Endothelial cell of umbilical vein (primary cell): Measurements from ENCODE around the gene RPL23. TPM values are rescaled to one million over a fixed set of nuclear protein-coding genes. Genes with fewer than 3 reads are reported as not detected.

ENCODE experiments used
- BruUV-seq: library from RNA; stranded (reverse); fragments of 400-500 nt; replicated peaks from 2 replicates; lab custom pipeline; 2021; lab: Mats Ljungman, UMichigan
- CTCF ChIA-PET: fragments of 300-600, 350-600 bp; sonication (Branson Sonifier 250); formaldehyde crosslinking; loops from one replicate; lab custom pipeline; 2021; ENCODE audit warnings: antibody characterized with exemption, inconsistent platforms; lab: Charles Lee
- POLR2A ChIA-PET: fragments of 300-600, 350-600 bp; sonication (Branson Sonifier 250); formaldehyde crosslinking; loops from one replicate; lab custom pipeline; 2021; ENCODE audit warnings: antibody characterized with exemption, inconsistent platforms; lab: Charles Lee
- DNase-seq: peaks from one replicate; pipeline ENCODE4 v3.0.0-alpha.2; 2011; ENCODE audit warnings: low read depth, low spot score
- FAIRE-seq: peaks from 2 replicates; lab custom pipeline; 2011; peaks lifted over from hg19 to GRCh38; lab: Jason Lieb, UNC
- H2AFZ ChIP-seq: 2 replicates; pipeline ENCODE4 v1.6.0; 2012; ENCODE audit warnings: low read depth, low read length, control low read depth, inconsistent platforms
- H3K27ac ChIP-seq: 2 replicates; pipeline ENCODE4 v1.5.1; 2011; ENCODE audit warnings: low read depth, mild to moderate bottlenecking, control low read depth, low read length, moderate library complexity; ENCODE audit not compliant: insufficient read depth
- H3K27me3 ChIP-seq, 2 experiments: 2 replicates each; pipeline versions ENCODE4 v1.6.0 to v1.6.1; 2011; ENCODE audit warnings: low read length in 2 of 2, mixed read lengths in 1 of 2; ENCODE audit not compliant: control insufficient read depth in 2 of 2, insufficient read depth in 2 of 2
- H3K36me3 ChIP-seq, 2 experiments: 2 replicates in 1 of 2; 3 replicates in 1 of 2; pipeline ENCODE4 v1.5.1; 2011; ENCODE audit warnings: low read length in 2 of 2, mild to moderate bottlenecking in 1 of 2, moderate library complexity in 1 of 2; ENCODE audit not compliant: control insufficient read depth in 2 of 2, insufficient read depth in 2 of 2; ENCODE audit errors: extremely low read depth in 1 of 2
- H3K4me1 ChIP-seq: 3 replicates; pipeline ENCODE4 v1.5.1; 2011; ENCODE audit warnings: mild to moderate bottlenecking, low read length; ENCODE audit not compliant: control insufficient read depth, insufficient read depth; ENCODE audit errors: extremely low read depth
- H3K4me2 ChIP-seq: 2 replicates; pipeline ENCODE4 v1.6.1; 2011; ENCODE audit warnings: low read length, control low read depth, mixed read lengths; ENCODE audit not compliant: insufficient read depth
- H3K4me3 ChIP-seq, 3 experiments: fragments of 200-600 bp in 1 of 3; sonication (generic), shearing (Covaris generic) in 1 of 3; replicated peaks in 1 of 3; 2 replicates each; pipeline ENCODE4 v1.5.1; 2011 to 2016; ENCODE audit warnings: control low read depth in 3 of 3, low read length in 3 of 3, mild to moderate bottlenecking in 2 of 3, inconsistent platforms in 1 of 3, low read depth in 1 of 3, moderate library complexity in 1 of 3; ENCODE audit not compliant: insufficient read depth in 1 of 3
- H3K79me2 ChIP-seq: 2 replicates; pipeline ENCODE4 v1.6.0; 2012; ENCODE audit warnings: low read length, inconsistent platforms; ENCODE audit not compliant: control insufficient read depth, insufficient read depth
- H3K9ac ChIP-seq: replicated peaks from 2 replicates; pipeline ENCODE3; 2011; ENCODE audit warnings: low read length, control low read depth; ENCODE audit not compliant: insufficient read depth; ENCODE audit errors: extremely low read depth
- H3K9me1 ChIP-seq: replicated peaks from 3 replicates; pipeline ENCODE4 v1.6.0; 2011; ENCODE audit warnings: mild to moderate bottlenecking, low read length; ENCODE audit not compliant: control insufficient read depth, insufficient read depth; ENCODE audit errors: extremely low read depth
- H3K9me3 ChIP-seq: replicated peaks from 2 replicates; pipeline ENCODE4 v1.5.1; 2012; ENCODE audit warnings: low read length, inconsistent platforms; ENCODE audit not compliant: control insufficient read depth, insufficient read depth
- H4K20me1 ChIP-seq: replicated peaks from 2 replicates; pipeline ENCODE3; 2011; ENCODE audit warnings: mild to moderate bottlenecking, low read length; ENCODE audit not compliant: control insufficient read depth, insufficient read depth; ENCODE audit errors: extremely low read depth
- CTCF ChIP-seq, 2 donors: IDR thresholded peaks; 1 replicate in 1 of 2; 2 replicates in 1 of 2; pipeline ENCODE4 v1.5.1; 2011; ENCODE audit warnings: low read length in 2 of 2, mild to moderate bottlenecking in 2 of 2, moderate library complexity in 2 of 2, control low read depth in 1 of 2, inconsistent platforms in 1 of 2, low read depth in 1 of 2; ENCODE audit not compliant: insufficient read depth in 1 of 2; ENCODE audit errors: extremely low read depth in 1 of 2
- EZH2 ChIP-seq: IDR thresholded peaks from 2 replicates; pipeline ENCODE4 v1.6.1; 2012; ENCODE audit warnings: borderline replicate concordance, low read depth, mild to moderate bottlenecking, moderate library complexity, low read length, inconsistent platforms; ENCODE audit not compliant: severe bottlenecking
- FOS ChIP-seq: IDR thresholded peaks from 2 replicates; pipeline ENCODE4 v1.6.1; 2011; ENCODE audit warnings: mild to moderate bottlenecking, low read length, moderate library complexity, borderline replicate concordance; ENCODE audit not compliant: insufficient read depth
- GATA2 ChIP-seq: IDR thresholded peaks from 2 replicates; pipeline ENCODE4 v1.7.0; 2011; ENCODE audit warnings: low read depth, mild to moderate bottlenecking, moderate library complexity, mixed read lengths, low read length; ENCODE audit not compliant: insufficient read length, insufficient read depth
- JUN ChIP-seq: IDR thresholded peaks from 2 replicates; pipeline ENCODE4 v1.6.1; 2011; ENCODE audit warnings: borderline replicate concordance, low read depth; ENCODE audit not compliant: insufficient read length, insufficient read depth
- MYC ChIP-seq: IDR thresholded peaks from one replicate; pipeline ENCODE4 v1.6.1; 2011; ENCODE audit warnings: mild to moderate bottlenecking, low read depth, low read length
- POLR2A ChIP-seq: IDR thresholded peaks from 2 replicates; pipeline ENCODE4 v1.6.1; 2012; ENCODE audit warnings: low read depth, mild to moderate bottlenecking, control low read depth, low read length
- POLR2AphosphoS5 ChIP-seq: IDR thresholded peaks from 2 replicates; pipeline ENCODE4 v1.6.1; 2012; ENCODE audit warnings: low read depth, mild to moderate bottlenecking, control low read depth, low read length, moderate library complexity; ENCODE audit not compliant: insufficient read depth
- dilution Hi-C: fragments of 300-500 bp; cut with MboI; formaldehyde crosslinking; loops from one replicate; pipeline ENCODE4 v1.15.0; 2019; ENCODE audit warnings: low sequenced_read_pairs; ENCODE audit not compliant: extremely low pct_ligation_motif_present
- intact Hi-C: fragments of 100-400 bp; cut with micrococcal nuclease; formaldehyde crosslinking; loops from one replicate; pipeline ENCODE4 v1.10.0; 2022
- polyA plus RNA-seq, 4 experiments: library from polyadenylated mRNA; depleted of rRNA in 3 of 4; stranded (reverse) in 3 of 4; unstranded in 1 of 4; fragments of >200 nt; gene quantifications; 2 replicates each; pipeline versions ENCODE4 v1.2.1 to v1.2.3, GENCODE V29; 2011 to 2012; ENCODE audit warnings: missing spikeins in 1 of 4
- total RNA-seq: library from RNA; stranded (reverse); gene quantifications from 2 replicates; pipeline ENCODE4 v1.2.3, GENCODE V29; 2021
- TF ChIP-seq, protein P1 (sequence below): IDR thresholded peaks from 2 replicates; pipeline ENCODE4 v1.6.1; 2011; ENCODE audit not compliant: insufficient read depth, insufficient read length

Gene RPL23
- total and polyA plus RNA-seq, 2 donors (not counting 3 experiments of a cell fraction or from before 2014, with no cell fraction given): 1,292 to 1,847 TPM

DNA sequence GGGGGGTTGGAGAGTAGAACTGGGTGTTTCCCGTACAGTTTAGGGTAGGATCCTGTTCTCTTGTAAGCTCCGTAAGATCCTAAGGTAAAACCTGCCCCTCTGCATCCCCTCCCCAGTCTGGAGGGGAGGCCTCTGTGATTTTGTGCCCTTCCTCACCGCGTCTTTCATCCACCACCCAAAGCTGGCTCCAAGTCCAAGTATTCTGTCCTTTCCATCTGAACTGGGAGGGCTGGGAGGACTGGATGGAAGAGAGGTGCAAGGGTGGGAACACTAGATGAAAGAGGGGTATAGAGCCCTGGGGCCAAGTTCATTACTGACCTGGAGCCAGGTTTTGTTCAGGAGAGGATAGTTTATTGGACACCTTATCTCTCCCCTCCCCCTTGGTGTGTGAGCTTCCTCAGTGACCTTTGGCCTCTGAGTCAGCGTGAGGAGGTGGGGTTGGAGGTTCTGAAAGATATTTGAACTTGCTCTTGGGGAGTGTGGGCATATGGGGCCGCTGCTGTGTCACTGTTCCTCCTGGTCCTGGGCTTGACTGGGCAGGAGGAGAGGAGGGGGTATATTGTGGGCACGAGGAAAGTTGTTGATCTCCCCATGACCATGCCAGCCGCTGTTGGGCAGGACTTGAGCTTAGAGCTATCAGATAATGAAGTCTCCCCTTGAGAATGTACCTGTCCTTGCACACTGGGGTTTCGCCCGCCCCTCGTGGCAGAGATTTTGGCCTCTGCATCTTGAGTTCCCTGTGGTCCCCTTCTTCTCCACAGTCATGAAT, 17.9 kb upstream of the RPL23 start:
- H3K9me3 ChIP-seq: no peaks in the 10 kb centered on the region
- peaks cover 60% of the 10 kb centered on the region for H3K79me2 ChIP-seq
- peak overlapping the region; percentile 26 for H3K27ac ChIP-seq
- H3K9ac ChIP-seq: peak overlapping the region; percentile 67
- peaks cover 6% of the 10 kb centered on the region for H4K20me1 ChIP-seq
- no peaks in the 10 kb centered on the region for H3K9me1 ChIP-seq
- FAIRE-seq: peak; percentile 90
- ChIA-PET POLR2A (interaction anchor here (1.1 to 2.0 kb wide), 5 partner anchors 9 to 282 kb away, joined by 3 to 8 read pairs (median 6); partner anchors contain the start of genes FBXO47 and RPL23), CTCF (interaction anchor here (0.7 to 4.7 kb wide), 19 partner anchors 8 to 373 kb away, joined by 3 to 37 read pairs (median 4); no protein-coding TSS in a partner anchor)
- H3K36me3 ChIP-seq: peaks cover 0 to 3% of the 10 kb centered on the region in 2 experiments
- peak overlapping the region; percentile 79 for H3K4me2 ChIP-seq
- intact Hi-C loops: loop anchor here (1.0 to 5.0 kb wide), 5 partner anchors 9 to 282 kb away; no protein-coding TSS in a partner anchor
- H3K4me3 ChIP-seq: peak overlapping the region; percentile 81 to 93 (median 88)
- peaks cover 38% of the 10 kb centered on the region for H3K4me1 ChIP-seq
- TF ChIP-seq EZH2 (no peak), POLR2AphosphoS5 (peak; percentile 72), JUN (peak; percentile 49), FOS (peak; percentile 90), CTCF (IDR thresholded peaks at IDR 0.05; ENCODE audit: extremely low read depth in 1 of 2, insufficient read depth in 1 of 2, low read depth in 1 of 2, low read length in 2 of 2) (peak; percentile 4 to 16), MYC (no peak), POLR2A (peak; percentile 48), GATA2 (peak; percentile 35)
- TF ChIP-seq, protein P1, sequence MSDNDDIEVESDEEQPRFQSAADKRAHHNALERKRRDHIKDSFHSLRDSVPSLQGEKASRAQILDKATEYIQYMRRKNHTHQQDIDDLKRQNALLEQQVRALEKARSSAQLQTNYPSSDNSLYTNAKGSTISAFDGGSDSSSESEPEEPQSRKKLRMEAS: no peak
- no TSS peak for BruUV-seq
- no peak overlapping the region for H2AFZ ChIP-seq
- dilution Hi-C loops: no loop called here
- H3K27me3 ChIP-seq: no peaks in the 10 kb centered on the region
- peak; percentile 75 for DNase-seq
